Measurements from ENCODE around the gene PARD3B. TPM values are rescaled to one million over a fixed set of nuclear protein-coding genes. Genes with fewer than 3 reads are reported as not detected.

Gene PARD3B
- total RNA-seq, 1 donor from 2014 or later = 18.4 TPM

- Mint-ChIP-seq H3K4me3 (no peak overlapping the region), H3K9me3 (no peaks in the 10 kb centered on the region), H3K36me3 (ENCODE audit: low read depth) (no peaks in the 10 kb centered on the region), H3K4me1 (peaks cover 5% of the 10 kb centered on the region), H3K27me3 (ENCODE audit: low read depth) (no peaks in the 10 kb centered on the region), H3K27ac (ENCODE audit: unreplicated experiment) (no peak overlapping the region)
- TF ChIP-seq CTCF (conservative IDR thresholded peaks at IDR 0.05) = no peak
- DNase-seq (ENCODE audit: low read depth, low spot score) = no peak
Observed at GRCh38 chr2:205069928-205070327, 524.7 kb downstream of the PARD3B start.

- H3K27ac Mint-ChIP-seq (ENCODE audit: unreplicated experiment) = no peak overlapping the region
- no peak for DNase-seq (ENCODE audit: low read depth, low spot score)
- no peaks in the 10 kb centered on the region for H3K36me3 Mint-ChIP-seq (ENCODE audit: low read depth)
- no peaks in the 10 kb centered on the region for H3K27me3 Mint-ChIP-seq (ENCODE audit: low read depth)
- TF ChIP-seq CTCF (conservative IDR thresholded peaks at IDR 0.05) = no peak
- H3K4me3 Mint-ChIP-seq = no peak overlapping the region
- peaks cover 4% of the 10 kb centered on the region for H3K4me1 Mint-ChIP-seq
- H3K9me3 Mint-ChIP-seq = no peaks in the 10 kb centered on the region
Observed at GRCh38 chr2:205070889-205071288, 525.6 kb downstream of the PARD3B start.

GRCh38 chr2:205073433-205074020 lies 528.3 kb downstream of the PARD3B start:
- H3K9me3 Mint-ChIP-seq = no peaks in the 10 kb centered on the region
- peaks cover 4% of the 10 kb centered on the region for H3K4me1 Mint-ChIP-seq
- H3K27ac Mint-ChIP-seq (ENCODE audit: unreplicated experiment) = peak overlapping the region; percentile 5
- no peaks in the 10 kb centered on the region for H3K27me3 Mint-ChIP-seq (ENCODE audit: low read depth)
- no peak for TF ChIP-seq CTCF (conservative IDR thresholded peaks at IDR 0.05)
- no peaks in the 10 kb centered on the region for H3K36me3 Mint-ChIP-seq (ENCODE audit: low read depth)
- no peak overlapping the region for H3K4me3 Mint-ChIP-seq
- no peak for DNase-seq (ENCODE audit: low read depth, low spot score)

- H3K36me3 Mint-ChIP-seq (ENCODE audit: low read depth) = no peaks in the 10 kb centered on the region
- H3K27ac Mint-ChIP-seq (ENCODE audit: unreplicated experiment) = no peak overlapping the region
- H3K4me3 Mint-ChIP-seq = no peak overlapping the region
- peaks cover 4% of the 10 kb centered on the region for H3K4me1 Mint-ChIP-seq
- DNase-seq (ENCODE audit: low read depth, low spot score) = no peak
- H3K27me3 Mint-ChIP-seq (ENCODE audit: low read depth) = no peaks in the 10 kb centered on the region
- no peaks in the 10 kb centered on the region for H3K9me3 Mint-ChIP-seq
- no peak for TF ChIP-seq CTCF (conservative IDR thresholded peaks at IDR 0.05)
Observed at GRCh38 chr2:205076405-205076804, 531.1 kb downstream of the PARD3B start.

GRCh38 chr2:205077159-205077558 lies 531.9 kb downstream of the PARD3B start:
- Mint-ChIP-seq H3K36me3 (ENCODE audit: low read depth) (no peaks in the 10 kb centered on the region), H3K9me3 (no peaks in the 10 kb centered on the region), H3K27me3 (ENCODE audit: low read depth) (no peaks in the 10 kb centered on the region), H3K4me3 (no peak overlapping the region), H3K27ac (ENCODE audit: unreplicated experiment) (no peak overlapping the region), H3K4me1 (peaks cover 4% of the 10 kb centered on the region)
- no peak for TF ChIP-seq CTCF (conservative IDR thresholded peaks at IDR 0.05)
- no peak for DNase-seq (ENCODE audit: low read depth, low spot score)

All from neural crest cell (in vitro differentiated cells).